Mesothelial cell of epicardium (in vitro differentiated cells): Measurements from ENCODE around the gene POU2F1. TPM values are rescaled to one million over a fixed set of nuclear protein-coding genes. Genes with fewer than 3 reads are reported as not detected.

Experiments used
- DNase-seq, 2 experiments: peaks; one replicate each; pipeline ENCODE4 v3.0.0; 2021; ENCODE audit warnings: low spot score in 2 of 2; ENCODE audit not compliant: unreplicated experiment in 2 of 2
- H3K27ac Mint-ChIP-seq: 2 replicates; pipeline ENCODE4 v1.8.0; 2021; ENCODE audit warnings: mixed read lengths
- H3K27me3 Mint-ChIP-seq: 2 replicates; pipeline ENCODE4 v1.8.0; 2021; ENCODE audit warnings: low read depth, mixed read lengths
- H3K36me3 Mint-ChIP-seq: 2 replicates; pipeline ENCODE4 v1.8.0; 2021; ENCODE audit warnings: mixed read lengths
- H3K4me1 Mint-ChIP-seq: 2 replicates; pipeline ENCODE4 v1.8.0; 2021; ENCODE audit warnings: mixed read lengths
- H3K4me3 Mint-ChIP-seq: 2 replicates; pipeline ENCODE4 v1.8.0; 2021; ENCODE audit warnings: mild to moderate bottlenecking, moderate library complexity, mixed read lengths
- H3K9me3 Mint-ChIP-seq: 2 replicates; pipeline ENCODE4 v1.8.0; 2021; ENCODE audit warnings: mixed read lengths
- CTCF ChIP-seq: fragments of 200-600 bp; sonication (generic); IDR thresholded peaks from one replicate; pipeline ENCODE4 v1.5.0; 2021; ENCODE audit warnings: antibody characterized with exemption; ENCODE audit not compliant: unreplicated experiment
- total RNA-seq: library from RNA; stranded (reverse); gene quantifications from 3 replicates; pipeline ENCODE4 v1.2.1, GENCODE V29; 2021

The POU2F1 gene
- total RNA-seq, 1 donor from 2014 or later: 32.8 TPM

- no peak for TF ChIP-seq CTCF
- peaks cover 36% of the 10 kb centered on the region for H3K4me1 Mint-ChIP-seq
- H3K9me3 Mint-ChIP-seq: no peaks in the 10 kb centered on the region
- H3K4me3 Mint-ChIP-seq: no peak overlapping the region
- no peak for DNase-seq
- no peak overlapping the region for H3K27ac Mint-ChIP-seq
- H3K27me3 Mint-ChIP-seq: no peaks in the 10 kb centered on the region
- H3K36me3 Mint-ChIP-seq: no peaks in the 10 kb centered on the region
These were observed 56.3 kb downstream of the POU2F1 start for GRCh38 chr1:167276969-167277368.

- Mint-ChIP-seq H3K27ac (no peak overlapping the region), H3K27me3 (no peaks in the 10 kb centered on the region), H3K4me1 (peaks cover 24% of the 10 kb centered on the region), H3K9me3 (peaks cover 5% of the 10 kb centered on the region), H3K4me3 (no peak overlapping the region), H3K36me3 (no peaks in the 10 kb centered on the region)
- no peak for TF ChIP-seq CTCF
- DNase-seq: no peak
These were observed 57.8 kb downstream of the POU2F1 start for GRCh38 chr1:167278497-167278896.

GRCh38 chr1:167280912-167281311 lies 60.2 kb downstream of the POU2F1 start:
- Mint-ChIP-seq H3K4me3 (no peak overlapping the region), H3K4me1 (peaks cover 14% of the 10 kb centered on the region), H3K27me3 (no peaks in the 10 kb centered on the region), H3K9me3 (peaks cover 5% of the 10 kb centered on the region), H3K36me3 (no peaks in the 10 kb centered on the region), H3K27ac (no peak overlapping the region)
- no peak for TF ChIP-seq CTCF
- DNase-seq: no peak

GRCh38 chr1:167288390-167289074 lies 67.8 kb downstream of the POU2F1 start:
- peaks cover 9% of the 10 kb centered on the region for H3K9me3 Mint-ChIP-seq
- no peak for TF ChIP-seq CTCF
- no peak overlapping the region for H3K4me3 Mint-ChIP-seq
- H3K27ac Mint-ChIP-seq: no peak overlapping the region
- peaks cover 4% of the 10 kb centered on the region for H3K36me3 Mint-ChIP-seq
- DNase-seq: no peak
- H3K27me3 Mint-ChIP-seq: no peaks in the 10 kb centered on the region
- peaks cover 29% of the 10 kb centered on the region for H3K4me1 Mint-ChIP-seq

GRCh38 chr1:167289075-167289442 lies 68.4 kb downstream of the POU2F1 start:
- Mint-ChIP-seq H3K9me3 (peaks cover 10% of the 10 kb centered on the region), H3K4me3 (no peak overlapping the region), H3K36me3 (peaks cover 4% of the 10 kb centered on the region), H3K4me1 (peaks cover 29% of the 10 kb centered on the region), H3K27me3 (no peaks in the 10 kb centered on the region), H3K27ac (no peak overlapping the region)
- no peak for TF ChIP-seq CTCF
- no peak for DNase-seq
